Neuronal stem cell (in vitro differentiated cells): ENCODE results near the gene C1GALT1C1.

Experiments used
- DNase-seq: peaks from one replicate; pipeline ENCODE4 v3.0.0-alpha.2; 2013; ENCODE audit warnings: low spot score
- H2AFZ ChIP-seq: one replicate; pipeline ENCODE4 v1.6.1; 2013; ENCODE audit warnings: mild to moderate bottlenecking, low read length, inconsistent platforms
- H2AK5ac ChIP-seq: 2 replicates; pipeline ENCODE4 v1.6.1; 2013; ENCODE audit warnings: low read depth, mild to moderate bottlenecking, inconsistent platforms, low read length, moderate library complexity, mixed read lengths
- H2BK120ac ChIP-seq: 2 replicates; pipeline ENCODE4 v1.6.1; 2013; ENCODE audit warnings: low read depth, mild to moderate bottlenecking, inconsistent platforms, low read length, moderate library complexity, mixed read lengths
- H2BK12ac ChIP-seq: one replicate; pipeline ENCODE4 v1.6.1; 2013; ENCODE audit warnings: low read length, inconsistent platforms
- H2BK15ac ChIP-seq: 2 replicates; pipeline ENCODE4 v1.6.1; 2013; ENCODE audit warnings: mild to moderate bottlenecking, low read length, inconsistent platforms, mixed read lengths
- H2BK5ac ChIP-seq: one replicate; pipeline ENCODE4 v1.6.1; 2013; ENCODE audit warnings: inconsistent platforms, mild to moderate bottlenecking, low read length, moderate library complexity
- H3K14ac ChIP-seq: one replicate; pipeline ENCODE4 v1.6.1; 2013; ENCODE audit warnings: low read length, inconsistent platforms
- H3K18ac ChIP-seq: 2 replicates; pipeline ENCODE4 v1.6.1; 2013; ENCODE audit warnings: low read length, inconsistent platforms
- H3K23ac ChIP-seq: 2 replicates; pipeline ENCODE4 v1.6.1; 2013; ENCODE audit warnings: low read depth, mild to moderate bottlenecking, mixed read lengths, low read length, inconsistent platforms; ENCODE audit not compliant: poor library complexity
- H3K27ac ChIP-seq: replicated peaks from 3 replicates; pipeline ENCODE4 v1.5.1; 2013; ENCODE audit warnings: low read length, inconsistent platforms
- H3K27me3 ChIP-seq, 3 experiments: 2 replicates each; pipeline ENCODE4 v1.6.1; 2013; ENCODE audit warnings: low read length in 3 of 3, mild to moderate bottlenecking in 2 of 3, inconsistent platforms in 1 of 3, low read depth in 1 of 3, mixed read lengths in 1 of 3, moderate library complexity in 1 of 3; ENCODE audit not compliant: control insufficient read depth in 3 of 3, insufficient read depth in 3 of 3
- H3K36me3 ChIP-seq, 2 donors: replicated peaks in 1 of 2; 2 replicates each; pipeline ENCODE4 v1.6.1; 2013; ENCODE audit warnings: low read length in 2 of 2; ENCODE audit not compliant: control insufficient read depth in 2 of 2, insufficient read depth in 2 of 2
- H3K4ac ChIP-seq: 2 replicates; pipeline ENCODE4 v1.6.1; 2013; ENCODE audit warnings: inconsistent platforms, mild to moderate bottlenecking, low read length, moderate library complexity
- H3K4me1 ChIP-seq, 2 donors: 1 replicate in 1 of 2; 2 replicates in 1 of 2; pipeline ENCODE4 v1.6.1; 2013; ENCODE audit warnings: low read length in 2 of 2, low read depth in 1 of 2; ENCODE audit not compliant: control insufficient read depth in 2 of 2, insufficient read depth in 1 of 2
- H3K4me2 ChIP-seq: one replicate; pipeline ENCODE4 v1.6.1; 2013; ENCODE audit warnings: mild to moderate bottlenecking, low read length, inconsistent platforms; ENCODE audit not compliant: insufficient read depth, poor library complexity, severe bottlenecking
- H3K4me3 ChIP-seq, 2 donors: 2 replicates each; pipeline ENCODE4 v1.5.1; 2013; ENCODE audit warnings: low read length in 2 of 2, mild to moderate bottlenecking in 2 of 2, inconsistent platforms in 1 of 2, moderate library complexity in 1 of 2
- H3K79me1 ChIP-seq: one replicate; pipeline ENCODE4 v1.6.1; 2013; ENCODE audit warnings: low read depth, mild to moderate bottlenecking, inconsistent platforms, low read length, moderate library complexity
- H3K9ac ChIP-seq: one replicate; pipeline ENCODE4 v1.6.1; 2013; ENCODE audit warnings: mild to moderate bottlenecking, low read depth, low read length, inconsistent platforms; ENCODE audit not compliant: poor library complexity
- H3K9me3 ChIP-seq, 2 donors: replicated peaks in 1 of 2; 2 replicates each; pipeline versions ENCODE3 to v1.6.1; 2013; ENCODE audit warnings: low read length in 2 of 2, mild to moderate bottlenecking in 2 of 2, inconsistent platforms in 1 of 2, low read depth in 1 of 2, mixed read lengths in 1 of 2, moderate library complexity in 1 of 2; ENCODE audit not compliant: control insufficient read depth in 2 of 2, insufficient read depth in 1 of 2
- H4K8ac ChIP-seq: one replicate; pipeline ENCODE4 v1.6.1; 2013; ENCODE audit warnings: low read depth, mild to moderate bottlenecking, inconsistent platforms, low read length, moderate library complexity
- H4K91ac ChIP-seq: one replicate; pipeline ENCODE4 v1.6.1; 2013; ENCODE audit warnings: low read length, low read depth, mild to moderate bottlenecking, inconsistent platforms; ENCODE audit not compliant: poor library complexity
- WGBS, 2 donors: extraction: QIAGEN DNeasy Blood & Tissue Kit; methylation state at CpG; one replicate each; pipeline ENCODE4 v1.1.7; 2013; ENCODE audit warnings: missing lambda C conversion rate in 2 of 2, mixed read lengths in 1 of 2; ENCODE audit not compliant: insufficient read length in 2 of 2, insufficient replicate concordance in 1 of 2; ENCODE audit errors: extremely low coverage in 2 of 2; 5-methylcytosine and 5-hydroxymethylcytosine counted together

Gene C1GALT1C1

DNA sequence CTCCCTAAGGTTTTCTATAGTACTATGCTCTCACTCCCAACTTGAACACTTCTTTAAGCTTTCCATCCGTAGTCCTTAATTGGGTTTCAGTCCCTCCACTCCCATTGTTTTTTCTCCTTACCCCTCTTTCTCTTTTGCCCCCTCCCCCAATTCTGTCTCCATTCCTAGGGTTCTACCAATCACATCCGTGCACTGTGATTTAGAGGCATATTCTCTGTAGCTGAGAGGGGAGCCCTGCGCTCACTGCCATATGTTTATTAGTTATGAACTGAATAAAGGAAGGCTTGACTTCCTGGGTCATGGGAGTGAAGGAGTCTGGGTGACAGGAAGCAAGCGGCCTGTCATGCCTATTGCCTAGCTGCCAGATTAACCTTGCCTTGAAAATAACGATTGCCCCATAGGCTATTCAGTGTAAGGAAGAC, 25.5 kb downstream of the C1GALT1C1 start:
- DNase-seq = no peak
- Histone ChIP-seq H2BK15ac (no peak overlapping the region), H3K9me3 (no peaks in the 10 kb centered on the region), H3K23ac (no peak overlapping the region), H3K27me3 (no peaks in the 10 kb centered on the region), H3K79me1 (no peaks in the 10 kb centered on the region), H3K4me1 (no peaks in the 10 kb centered on the region), H3K4me2 (peak overlapping the region; percentile 55), H3K36me3 (peaks cover 0 to 25% of the 10 kb centered on the region in 2 donors), H3K9ac (peak overlapping the region; percentile 3), H2AFZ (peak overlapping the region; percentile 65), H2BK120ac (no peak overlapping the region), H2BK12ac (no peak overlapping the region), H3K14ac (no peak overlapping the region), H2BK5ac (no peak overlapping the region), H2AK5ac (no peak overlapping the region), H3K27ac (peak overlapping the region; percentile 90), H4K91ac (no peak overlapping the region), H3K4ac (no peak overlapping the region), H4K8ac (no peak overlapping the region), H3K18ac (no peak overlapping the region), H3K4me3 (peak overlapping the region; percentile 57 to 91)
- no CpG with 5 or more reads among the region's 5 CpGs for WGBS, 2 donors

DNA sequence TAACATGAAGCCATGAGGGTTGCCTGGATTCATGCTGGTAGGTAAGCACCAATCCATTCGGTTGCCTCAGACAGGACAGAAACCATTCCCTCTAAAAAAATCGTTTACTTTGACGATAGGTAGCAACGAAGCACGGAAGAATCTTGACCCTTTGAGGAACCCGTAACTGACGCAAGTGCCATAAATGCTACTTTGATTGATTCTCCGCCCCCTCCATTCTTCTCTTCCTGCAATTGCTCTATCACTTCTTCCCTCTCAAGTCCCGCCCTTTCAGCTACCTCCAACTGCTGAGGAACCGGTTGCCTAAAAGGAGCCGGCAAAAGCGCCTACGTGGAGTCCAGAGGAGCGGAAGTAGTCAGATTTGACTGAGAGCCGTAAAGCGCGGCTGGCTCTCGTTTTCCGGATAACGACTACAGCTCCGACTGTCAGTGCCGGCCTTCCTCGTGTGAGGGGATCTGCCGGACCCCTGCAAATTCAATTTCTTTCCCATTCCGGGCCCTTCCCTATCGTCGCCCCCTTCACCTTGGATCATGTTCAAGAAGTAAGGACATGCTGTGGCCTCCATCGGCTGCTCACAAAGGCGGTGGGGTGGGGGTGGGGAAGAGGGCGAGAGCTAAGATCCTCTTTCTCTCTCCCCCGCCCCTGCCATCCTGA, 26.0 kb downstream of the C1GALT1C1 start, which contains the start of gene MCTS1:
TSS of gene MCTS1 (plus strand) at position 395 of the 654 bp plus-strand sequence. CDS start at position 531, 136 bp downstream.
- Histone ChIP-seq H3K36me3 (peaks cover 0 to 19% of the 10 kb centered on the region in 2 donors), H3K14ac (no peak within 1 kb of the TSS), H3K27me3 (no peaks in the 10 kb centered on the region), H2BK15ac (no peak within 1 kb of the TSS), H3K4me1 (no peaks in the 10 kb centered on the region), H3K9me3 (no peaks in the 10 kb centered on the region), H3K79me1 (no peaks in the 10 kb centered on the region), H3K27ac (peak within 1 kb of the TSS; percentile 90), H4K8ac (no peak within 1 kb of the TSS), H2AFZ (peak within 1 kb of the TSS; percentile 65), H2BK12ac (no peak within 1 kb of the TSS), H3K9ac (peak within 1 kb of the TSS; percentile 3), H2AK5ac (no peak within 1 kb of the TSS), H3K18ac (no peak within 1 kb of the TSS), H3K23ac (no peak within 1 kb of the TSS), H2BK120ac (no peak within 1 kb of the TSS), H3K4me2 (peak within 1 kb of the TSS; percentile 55), H3K4me3 (peak within 1 kb of the TSS; percentile 57 to 91), H3K4ac (no peak within 1 kb of the TSS), H2BK5ac (no peak within 1 kb of the TSS), H4K91ac (no peak within 1 kb of the TSS)
- DNase-seq = peak; percentile 72
- no CpG with 5 or more reads among the region's 31 CpGs for WGBS, 2 donors

DNA sequence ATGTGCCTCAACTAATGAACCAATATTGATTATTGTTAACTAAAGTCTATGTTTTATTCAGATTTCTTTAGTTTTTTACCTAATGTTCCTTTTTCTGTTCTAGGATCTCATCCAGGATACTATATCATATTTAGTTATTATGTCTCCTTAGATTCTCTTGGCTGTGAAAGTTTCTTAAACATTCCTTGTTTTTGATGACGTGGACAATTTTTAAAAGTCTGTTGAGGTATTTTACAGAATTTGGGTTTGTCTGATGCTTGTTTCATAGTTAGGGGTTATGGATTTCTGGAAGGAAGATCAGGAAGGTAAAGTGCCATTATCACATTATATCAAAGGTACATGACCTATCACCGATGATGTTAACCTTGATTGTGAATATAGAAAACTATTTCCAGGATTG, 44.2 kb downstream of the C1GALT1C1 start:
- H2BK5ac ChIP-seq = no peak overlapping the region
- no peak for DNase-seq
- H2BK15ac ChIP-seq = no peak overlapping the region
- no peaks in the 10 kb centered on the region for H3K79me1 ChIP-seq
- H3K36me3 ChIP-seq = no peaks in the 10 kb centered on the region
- no peaks in the 10 kb centered on the region for H3K4me1 ChIP-seq
- no peak overlapping the region for H4K8ac ChIP-seq
- no peak overlapping the region for H3K23ac ChIP-seq
- no peak overlapping the region for H3K27ac ChIP-seq
- no peak overlapping the region for H3K4me2 ChIP-seq
- no peak overlapping the region for H2AK5ac ChIP-seq
- peaks cover 0 to 3% (median 0%) of the 10 kb centered on the region in 3 experiments for H3K27me3 ChIP-seq
- H2AFZ ChIP-seq = no peak overlapping the region
- H3K9me3 ChIP-seq = no peaks in the 10 kb centered on the region
- no peak overlapping the region for H2BK12ac ChIP-seq
- H4K91ac ChIP-seq = no peak overlapping the region
- no peak overlapping the region for H3K9ac ChIP-seq
- H3K4me3 ChIP-seq = no peak overlapping the region
- H3K18ac ChIP-seq = no peak overlapping the region
- no peak overlapping the region for H3K4ac ChIP-seq
- WGBS, 2 donors = no CpG with 5 or more reads among the region's 2 CpGs
- no peak overlapping the region for H3K14ac ChIP-seq
- no peak overlapping the region for H2BK120ac ChIP-seq
